HCT116 (cell line): ENCODE data around the gene CERK. TPM values are rescaled to one million over a fixed set of nuclear protein-coding genes. Genes with fewer than 3 reads are reported as not detected.

Experiments used
- ATAC-seq: fragments of 200-7000 bp; cut with Tn5 transposase; 2 replicates; pipeline ENCODE4 v1.9.1; 2020; ENCODE audit warnings: mild to moderate bottlenecking, moderate library complexity
- BruUV-seq: library from RNA; stranded (reverse); fragments of 400-500 nt; replicated peaks from 2 replicates; lab custom pipeline; 2021; lab: Mats Ljungman, UMichigan
- CTCF ChIA-PET: fragments of 300-600 bp; sonication (Branson Sonifier 250); formaldehyde crosslinking; loops from one replicate; lab custom pipeline; 2021; ENCODE audit warnings: antibody characterized with exemption; lab: Charles Lee
- POLR2A ChIA-PET: fragments of 300-600, 350-600 bp; sonication (Branson Sonifier 250); formaldehyde crosslinking; loops from one replicate; lab custom pipeline; 2021; ENCODE audit warnings: antibody characterized with exemption; lab: Charles Lee
- RAD21 ChIA-PET, 2 experiments: fragments of 300-600 bp; sonication (Branson Sonifier 250); formaldehyde crosslinking; loops; one replicate each; lab custom pipeline; 2023; ENCODE audit warnings: low total read pairs in 2 of 2; ENCODE audit not compliant: uncharacterized antibody in 2 of 2, unreplicated experiment in 2 of 2, low non-redundant PET in 1 of 2; lab: Charles Lee
- DNase-seq: peaks from one replicate; pipeline ENCODE4 v3.0.0-alpha.2; 2010; ENCODE audit warnings: low read depth, low spot score
- H2AFZ ChIP-seq: fragments of 200-600 bp; shearing (Covaris generic), sonication (generic); 2 replicates; pipeline ENCODE4 v1.6.1; 2017; ENCODE audit warnings: low read depth, mixed run types, mixed read lengths, antibody characterized with exemption, low read length; ENCODE audit not compliant: poor library complexity, severe bottlenecking
- H3K27ac ChIP-seq: 2 replicates; pipeline ENCODE4 v1.5.1; 2012; ENCODE audit warnings: low read depth, low read length
- H3K27me3 ChIP-seq: fragments of 200-600 bp; sonication (generic); 2 replicates; pipeline ENCODE4 v1.6.1; 2016; ENCODE audit warnings: mixed run types, low read length, mixed read lengths; ENCODE audit not compliant: insufficient read depth
- H3K36me3 ChIP-seq, 2 experiments: fragments of 200-500 bp in 1 of 2; fragments of 200-600 bp in 1 of 2; sonication (Bioruptor generic) in 1 of 2; sonication (generic) in 1 of 2; 2 replicates each; pipeline versions ENCODE4 v1.5.1 to v1.6.1; 2014 to 2016; ENCODE audit warnings: low read length in 2 of 2, inconsistent platforms in 1 of 2, mixed read lengths in 1 of 2, mixed run types in 1 of 2; ENCODE audit not compliant: insufficient read depth in 2 of 2, control insufficient read depth in 1 of 2
- H3K4me1 ChIP-seq, 2 experiments: fragments of 200-600 bp in 1 of 2; sonication (generic) in 1 of 2; 2 replicates each; pipeline versions ENCODE4 v1.5.1 to v1.6.1; 2012 to 2017; ENCODE audit warnings: low read length in 2 of 2, inconsistent platforms in 1 of 2, mild to moderate bottlenecking in 1 of 2, mixed read lengths in 1 of 2, mixed run types in 1 of 2, moderate library complexity in 1 of 2; ENCODE audit not compliant: insufficient read depth in 2 of 2, control insufficient read depth in 1 of 2
- H3K4me2 ChIP-seq: fragments of 200-600 bp; sonication (generic); 2 replicates; pipeline ENCODE4 v1.6.1; 2017; ENCODE audit warnings: mixed run types, low read length, mixed read lengths
- H3K4me3 ChIP-seq, 2 experiments: fragments of 200-600 bp in 1 of 2; sonication (generic) in 1 of 2; replicated peaks in 1 of 2; 2 replicates each; pipeline ENCODE4 v1.5.1; 2011 to 2016; ENCODE audit warnings: low read length in 2 of 2, control low read depth in 1 of 2, low read depth in 1 of 2, mild to moderate bottlenecking in 1 of 2, mixed read lengths in 1 of 2, mixed run types in 1 of 2
- H3K79me2 ChIP-seq: fragments of 200-600 bp; sonication (generic); 2 replicates; pipeline ENCODE4 v1.6.1; 2017; ENCODE audit warnings: mild to moderate bottlenecking, mixed run types, low read length, moderate library complexity, mixed read lengths; ENCODE audit not compliant: insufficient read depth
- H3K9ac ChIP-seq: fragments of 200-600 bp; sonication (generic); 2 replicates; pipeline ENCODE4 v1.6.1; 2016; ENCODE audit warnings: low read length, mixed read lengths
- H3K9me2 ChIP-seq: fragments of 200-600 bp; sonication (generic), shearing (Covaris generic); 2 replicates; pipeline ENCODE4 v1.6.1; 2017; ENCODE audit warnings: mixed run types, mild to moderate bottlenecking, moderate library complexity; ENCODE audit not compliant: insufficient read depth
- H3K9me3 ChIP-seq, 2 experiments: fragments of 200-500 bp in 1 of 2; fragments of 200-600 bp in 1 of 2; sonication (Bioruptor generic) in 1 of 2; sonication (generic) in 1 of 2; 2 replicates each; pipeline ENCODE4 v1.6.1; 2014 to 2017; ENCODE audit warnings: low read length in 2 of 2, mixed read lengths in 2 of 2, inconsistent platforms in 1 of 2, low read depth in 1 of 2, mild to moderate bottlenecking in 1 of 2, mixed run types in 1 of 2, moderate library complexity in 1 of 2; ENCODE audit not compliant: control insufficient read depth in 1 of 2, insufficient read depth in 1 of 2
- H4K20me1 ChIP-seq: fragments of 200-600 bp; sonication (generic), shearing (Covaris generic); 2 replicates; pipeline ENCODE4 v1.6.1; 2017; ENCODE audit warnings: mixed run types, mild to moderate bottlenecking, moderate library complexity; ENCODE audit not compliant: insufficient read depth
- CBX3 ChIP-seq: IDR thresholded peaks from 2 replicates; pipeline ENCODE4 v1.6.1; 2012; ENCODE audit warnings: low read depth
- CEBPB ChIP-seq: IDR thresholded peaks from 2 replicates; pipeline ENCODE4 v1.6.1; 2012; ENCODE audit warnings: low read depth
- ELF1 ChIP-seq: IDR thresholded peaks from 2 replicates; pipeline ENCODE4 v1.6.1; 2012; ENCODE audit warnings: low read depth, borderline replicate concordance
- EZH2phosphoT487 ChIP-seq: fragments of 200-600 bp; IDR thresholded peaks from 2 replicates; pipeline ENCODE4 v1.6.1; 2018; ENCODE audit warnings: antibody characterized with exemption, borderline replicate concordance
- FOSL1 ChIP-seq: IDR thresholded peaks from 2 replicates; pipeline ENCODE4 v1.6.1; 2012; ENCODE audit warnings: low read depth
- JUND ChIP-seq: IDR thresholded peaks from 2 replicates; pipeline ENCODE4 v1.6.1; 2012
- POLR2A ChIP-seq: IDR thresholded peaks from 2 replicates; pipeline ENCODE4 v1.7.0; 2011; ENCODE audit warnings: borderline replicate concordance; ENCODE audit not compliant: insufficient read depth, insufficient read length; ENCODE audit errors: extremely low read depth
- RAD21 ChIP-seq: IDR thresholded peaks from 2 replicates; pipeline ENCODE4 v1.6.1; 2012; ENCODE audit warnings: low read depth, mild to moderate bottlenecking
- SP1 ChIP-seq: IDR thresholded peaks from 2 replicates; pipeline ENCODE4 v1.6.1; 2012; ENCODE audit warnings: low read depth
- TCF7L2 ChIP-seq: IDR thresholded peaks from 2 replicates; pipeline ENCODE4 v1.7.0; 2011; ENCODE audit warnings: borderline replicate concordance, inconsistent platforms; ENCODE audit not compliant: insufficient read depth, insufficient read length; ENCODE audit errors: extremely low read depth
- YY1 ChIP-seq: IDR thresholded peaks from 2 replicates; pipeline ENCODE4 v1.6.1; 2011; ENCODE audit warnings: low read length, low read depth, moderate library complexity, mild to moderate bottlenecking; ENCODE audit not compliant: insufficient replicate concordance; ENCODE audit errors: extremely low read depth
- ZFX ChIP-seq: fragments of 450-650 bp; IDR thresholded peaks from 2 replicates; pipeline ENCODE4 v1.6.1; 2017
- ZNF274 ChIP-seq: fragments of 200-500 bp; sonication (Bioruptor generic); IDR thresholded peaks from 2 replicates; pipeline ENCODE4 v1.6.1; 2014; ENCODE audit warnings: mild to moderate bottlenecking, low read depth, low read length, inconsistent platforms
- intact Hi-C: fragments of 100-400 bp; cut with micrococcal nuclease; formaldehyde crosslinking; loops from 2 replicates; pipeline ENCODE4 v1.10.0; 2022
- total RNA-seq: library from RNA; stranded (reverse); gene quantifications from one replicate; pipeline ENCODE4 v1.2.1, GENCODE V29; 2021; ENCODE audit not compliant: unreplicated experiment
- TF ChIP-seq, protein P1 (sequence below): IDR thresholded peaks from 2 replicates; pipeline ENCODE4 v1.6.1; 2011; ENCODE audit warnings: mild to moderate bottlenecking, low read length, moderate library complexity; ENCODE audit not compliant: insufficient replicate concordance; ENCODE audit errors: extremely low read depth
- TF ChIP-seq, protein P2 (sequence below): IDR thresholded peaks from 2 replicates; pipeline ENCODE4 v1.6.1; 2012; ENCODE audit warnings: low read depth
- TF ChIP-seq, protein P3 (sequence below), 3 experiments: fragments of 200-600 bp in 1 of 3; sonication (generic) in 1 of 3; IDR thresholded peaks in 2 of 3; conservative IDR thresholded peaks in 1 of 3; 2 replicates each; pipeline ENCODE4 v1.5.1; 2012 to 2017; ENCODE audit warnings: low read depth in 2 of 3, low read length in 2 of 3, antibody characterized with exemption in 1 of 3, borderline replicate concordance in 1 of 3, control low read depth in 1 of 3, mild to moderate bottlenecking in 1 of 3, mixed read lengths in 1 of 3, mixed run types in 1 of 3, moderate library complexity in 1 of 3; ENCODE audit not compliant: insufficient read depth in 1 of 3
- TF ChIP-seq, protein P4 (sequence below): IDR thresholded peaks from 2 replicates; pipeline ENCODE4 v1.6.1; 2012

Gene CERK
- total RNA-seq, 1 experiment from 2014 or later: 35.0 TPM

DNA sequence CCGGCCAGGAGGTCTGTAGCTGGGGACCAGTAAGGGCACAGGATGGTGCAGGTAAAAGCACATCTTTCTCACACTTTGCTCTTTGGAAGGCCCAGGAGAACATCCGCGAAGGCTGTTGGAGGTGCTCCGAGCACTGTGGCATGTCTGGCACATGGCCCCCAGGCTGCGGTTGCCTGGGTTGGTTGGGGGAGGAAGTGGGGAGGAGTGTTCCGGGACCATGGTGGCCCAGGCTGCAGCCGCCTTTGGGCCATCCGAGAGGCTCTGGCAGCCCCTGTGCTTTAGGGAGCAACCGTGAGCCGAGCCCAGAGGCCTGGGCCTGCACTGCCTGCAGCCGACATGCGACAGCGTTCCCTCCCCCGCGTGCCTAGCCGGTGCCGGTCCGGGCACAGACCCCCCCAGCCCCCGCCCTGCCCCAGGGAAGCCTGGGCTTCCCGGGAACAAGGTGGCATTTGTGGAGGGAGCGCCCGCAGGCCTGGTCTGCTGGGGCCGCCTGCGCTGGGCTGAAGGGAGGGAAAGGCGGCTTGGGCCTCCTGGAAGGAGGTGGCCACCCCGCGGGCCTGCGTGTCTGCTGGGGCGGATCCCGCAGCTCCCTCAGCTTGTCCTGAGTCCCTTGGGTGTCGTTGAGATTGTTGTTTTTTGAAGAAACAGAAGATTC is 59.9 kb downstream of the CERK start:
- no peaks in the 10 kb centered on the region for H3K9me2 ChIP-seq
- ChIA-PET CTCF (no interaction called here), POLR2A (no interaction called here), RAD21 (no interaction called here)
- DNase-seq (no peak), ATAC-seq (no peak)
- H3K36me3 ChIP-seq: no peaks in the 10 kb centered on the region
- intact Hi-C loops: no loop called here
- H3K9ac ChIP-seq: no peak overlapping the region
- no peak overlapping the region for H3K4me3 ChIP-seq
- no peaks in the 10 kb centered on the region for H3K79me2 ChIP-seq
- no peaks in the 10 kb centered on the region for H3K27me3 ChIP-seq
- no peak overlapping the region for H2AFZ ChIP-seq
- H3K4me1 ChIP-seq: no peaks in the 10 kb centered on the region
- no peak overlapping the region for H3K4me2 ChIP-seq
- H3K9me3 ChIP-seq: no peaks in the 10 kb centered on the region
- no peak overlapping the region for H3K27ac ChIP-seq
- no TSS peak for BruUV-seq
- TF ChIP-seq RAD21: no peak
- no peak for TF ChIP-seq ZNF274
- TF ChIP-seq YY1: no peak
- TF ChIP-seq ZFX: no peak
- TF ChIP-seq, protein P1, sequence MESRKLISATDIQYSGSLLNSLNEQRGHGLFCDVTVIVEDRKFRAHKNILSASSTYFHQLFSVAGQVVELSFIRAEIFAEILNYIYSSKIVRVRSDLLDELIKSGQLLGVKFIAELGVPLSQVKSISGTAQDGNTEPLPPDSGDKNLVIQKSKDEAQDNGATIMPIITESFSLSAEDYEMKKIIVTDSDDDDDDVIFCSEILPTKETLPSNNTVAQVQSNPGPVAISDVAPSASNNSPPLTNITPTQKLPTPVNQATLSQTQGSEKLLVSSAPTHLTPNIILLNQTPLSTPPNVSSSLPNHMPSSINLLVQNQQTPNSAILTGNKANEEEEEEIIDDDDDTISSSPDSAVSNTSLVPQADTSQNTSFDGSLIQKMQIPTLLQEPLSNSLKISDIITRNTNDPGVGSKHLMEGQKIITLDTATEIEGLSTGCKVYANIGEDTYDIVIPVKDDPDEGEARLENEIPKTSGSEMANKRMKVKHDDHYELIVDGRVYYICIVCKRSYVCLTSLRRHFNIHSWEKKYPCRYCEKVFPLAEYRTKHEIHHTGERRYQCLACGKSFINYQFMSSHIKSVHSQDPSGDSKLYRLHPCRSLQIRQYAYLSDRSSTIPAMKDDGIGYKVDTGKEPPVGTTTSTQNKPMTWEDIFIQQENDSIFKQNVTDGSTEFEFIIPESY: no peak
- no peak for TF ChIP-seq POLR2A
- TF ChIP-seq ELF1: no peak
- TF ChIP-seq EZH2phosphoT487: no peak
- TF ChIP-seq, protein P2, sequence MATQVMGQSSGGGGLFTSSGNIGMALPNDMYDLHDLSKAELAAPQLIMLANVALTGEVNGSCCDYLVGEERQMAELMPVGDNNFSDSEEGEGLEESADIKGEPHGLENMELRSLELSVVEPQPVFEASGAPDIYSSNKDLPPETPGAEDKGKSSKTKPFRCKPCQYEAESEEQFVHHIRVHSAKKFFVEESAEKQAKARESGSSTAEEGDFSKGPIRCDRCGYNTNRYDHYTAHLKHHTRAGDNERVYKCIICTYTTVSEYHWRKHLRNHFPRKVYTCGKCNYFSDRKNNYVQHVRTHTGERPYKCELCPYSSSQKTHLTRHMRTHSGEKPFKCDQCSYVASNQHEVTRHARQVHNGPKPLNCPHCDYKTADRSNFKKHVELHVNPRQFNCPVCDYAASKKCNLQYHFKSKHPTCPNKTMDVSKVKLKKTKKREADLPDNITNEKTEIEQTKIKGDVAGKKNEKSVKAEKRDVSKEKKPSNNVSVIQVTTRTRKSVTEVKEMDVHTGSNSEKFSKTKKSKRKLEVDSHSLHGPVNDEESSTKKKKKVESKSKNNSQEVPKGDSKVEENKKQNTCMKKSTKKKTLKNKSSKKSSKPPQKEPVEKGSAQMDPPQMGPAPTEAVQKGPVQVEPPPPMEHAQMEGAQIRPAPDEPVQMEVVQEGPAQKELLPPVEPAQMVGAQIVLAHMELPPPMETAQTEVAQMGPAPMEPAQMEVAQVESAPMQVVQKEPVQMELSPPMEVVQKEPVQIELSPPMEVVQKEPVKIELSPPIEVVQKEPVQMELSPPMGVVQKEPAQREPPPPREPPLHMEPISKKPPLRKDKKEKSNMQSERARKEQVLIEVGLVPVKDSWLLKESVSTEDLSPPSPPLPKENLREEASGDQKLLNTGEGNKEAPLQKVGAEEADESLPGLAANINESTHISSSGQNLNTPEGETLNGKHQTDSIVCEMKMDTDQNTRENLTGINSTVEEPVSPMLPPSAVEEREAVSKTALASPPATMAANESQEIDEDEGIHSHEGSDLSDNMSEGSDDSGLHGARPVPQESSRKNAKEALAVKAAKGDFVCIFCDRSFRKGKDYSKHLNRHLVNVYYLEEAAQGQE: no peak
- TF ChIP-seq CBX3: no peak
- no peak for TF ChIP-seq CEBPB
- TF ChIP-seq SP1: no peak
- TF ChIP-seq, protein P3, sequence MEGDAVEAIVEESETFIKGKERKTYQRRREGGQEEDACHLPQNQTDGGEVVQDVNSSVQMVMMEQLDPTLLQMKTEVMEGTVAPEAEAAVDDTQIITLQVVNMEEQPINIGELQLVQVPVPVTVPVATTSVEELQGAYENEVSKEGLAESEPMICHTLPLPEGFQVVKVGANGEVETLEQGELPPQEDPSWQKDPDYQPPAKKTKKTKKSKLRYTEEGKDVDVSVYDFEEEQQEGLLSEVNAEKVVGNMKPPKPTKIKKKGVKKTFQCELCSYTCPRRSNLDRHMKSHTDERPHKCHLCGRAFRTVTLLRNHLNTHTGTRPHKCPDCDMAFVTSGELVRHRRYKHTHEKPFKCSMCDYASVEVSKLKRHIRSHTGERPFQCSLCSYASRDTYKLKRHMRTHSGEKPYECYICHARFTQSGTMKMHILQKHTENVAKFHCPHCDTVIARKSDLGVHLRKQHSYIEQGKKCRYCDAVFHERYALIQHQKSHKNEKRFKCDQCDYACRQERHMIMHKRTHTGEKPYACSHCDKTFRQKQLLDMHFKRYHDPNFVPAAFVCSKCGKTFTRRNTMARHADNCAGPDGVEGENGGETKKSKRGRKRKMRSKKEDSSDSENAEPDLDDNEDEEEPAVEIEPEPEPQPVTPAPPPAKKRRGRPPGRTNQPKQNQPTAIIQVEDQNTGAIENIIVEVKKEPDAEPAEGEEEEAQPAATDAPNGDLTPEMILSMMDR (IDR thresholded peaks at IDR 0.05 in 2 of 3, conservative IDR thresholded peaks at IDR 0.05 in 1 of 3; ENCODE audit: borderline replicate concordance in 1 of 3, insufficient read depth in 1 of 3, low read depth in 2 of 3, low read length in 2 of 3): no peak
- TF ChIP-seq TCF7L2: no peak
- TF ChIP-seq, protein P4, sequence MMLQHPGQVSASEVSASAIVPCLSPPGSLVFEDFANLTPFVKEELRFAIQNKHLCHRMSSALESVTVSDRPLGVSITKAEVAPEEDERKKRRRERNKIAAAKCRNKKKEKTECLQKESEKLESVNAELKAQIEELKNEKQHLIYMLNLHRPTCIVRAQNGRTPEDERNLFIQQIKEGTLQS: no peak
- no peak for TF ChIP-seq JUND
- no peak for TF ChIP-seq FOSL1
- no peaks in the 10 kb centered on the region for H4K20me1 ChIP-seq
